A549 treated with dexamethasone at 1 μM for 4 hours (cell line): ENCODE data around the gene KCNH4. TPM values are rescaled to one million over a fixed set of nuclear protein-coding genes. Genes with fewer than 3 reads are reported as not detected.

Experiments
- total RNA-seq: library from RNA; stranded (reverse); fragments of 200-300 nt; extraction: Qiagen RNA extraction; gene quantifications from 5 replicates; pipeline ENCODE4 v1.2.3, GENCODE V29; 2022

The KCNH4 gene
- total RNA-seq = 0.19 to 0.40 TPM (median 0.26 TPM) in 5 replicates

GRCh38 chr17:42180922-42181850 is at the start of gene KCNH4:
Gene KCNH4, minus strand, starts transcription at chr17:42181142. Its CDS starts 197 bp downstream, at chr17:42180945.

GRCh38 chr17:42193969-42194899 is 13.3 kb upstream of the KCNH4 start, which contains the start of gene GHDC:
Gene GHDC, minus strand, starts transcription at chr17:42194494. Its CDS starts 913 bp downstream, at chr17:42193581.

GRCh38 chr17:42184713-42185620 is 4.0 kb upstream of the KCNH4 start, which contains the start of gene HCRT:
Gene HCRT, minus strand, starts transcription at chr17:42185452. Its CDS starts 87 bp downstream, at chr17:42185365.

GRCh38 chr17:42122371-42123303 is 58.3 kb downstream of the KCNH4 start, which contains the start of gene HSPB9:
Gene HSPB9, plus strand, starts transcription at chr17:42122804. Its CDS starts 47 bp downstream, at chr17:42122851.

GRCh38 chr17:42120770-42121769 is 59.9 kb downstream of the KCNH4 start, which contains the start of gene KAT2A:
Gene KAT2A, minus strand, starts transcription at chr17:42121367. Its CDS starts 63 bp downstream, at chr17:42121304.

GRCh38 chr17:42112552-42113176 is 68.3 kb downstream of the KCNH4 start, which contains the start of gene DHX58:
Gene DHX58, minus strand, starts transcription at chr17:42112714. Its CDS starts 822 bp downstream, at chr17:42111892.

Other genes starting within 250 kb of the KCNH4 start
- 55.7 to 71.5 TPM (median 68.8 TPM) in 5 replicates for gene CNP, start 214.3 kb downstream of the KCNH4 start, total RNA-seq
- 107 to 118 TPM (median 113 TPM) in 5 replicates for gene DNAJC7, start 163.7 kb downstream of the KCNH4 start, total RNA-seq
- gene NKIRAS2, start 161.1 kb downstream of the KCNH4 start, total RNA-seq = 43.6 to 49.2 TPM (median 47.0 TPM) in 5 replicates
- 0.45 to 0.97 TPM (median 0.59 TPM) in 5 replicates for gene C17orf113, start 130.5 kb downstream of the KCNH4 start, total RNA-seq
- 0.18 to 0.30 TPM (median 0.29 TPM) in 5 replicates for gene ZNF385C, start 82.7 kb downstream of the KCNH4 start, total RNA-seq
- gene DHX58, start 68.4 kb downstream of the KCNH4 start, total RNA-seq = 0.08 to 0.52 TPM (median 0.30 TPM) in 5 replicates
- 29.1 to 48.8 TPM (median 45.8 TPM) in 5 replicates for gene KAT2A, start 59.8 kb downstream of the KCNH4 start, total RNA-seq
- gene HSPB9, start 58.3 kb downstream of the KCNH4 start, total RNA-seq = not detected in 5 replicates
- gene RAB5C, start 26.2 kb downstream of the KCNH4 start, total RNA-seq = 223 to 283 TPM (median 277 TPM) in 5 replicates
- gene HCRT, start 4.3 kb upstream of the KCNH4 start, total RNA-seq = not detected in 5 replicates
- gene GHDC, start 13.4 kb upstream of the KCNH4 start, total RNA-seq = 14.2 to 20.4 TPM (median 18.9 TPM) in 5 replicates
- gene STAT5B, start 95.2 kb upstream of the KCNH4 start, total RNA-seq = 20.4 to 30.9 TPM (median 28.1 TPM) in 5 replicates
- 6.1 to 9.3 TPM (median 7.0 TPM) in 5 replicates for gene STAT5A, start 107.4 kb upstream of the KCNH4 start, total RNA-seq
- gene STAT3, start 207.3 kb upstream of the KCNH4 start, total RNA-seq = 59.7 to 88.6 TPM (median 82.5 TPM) in 5 replicates
- 352 to 454 TPM (median 429 TPM) in 5 replicates for gene CAVIN1, start 242.1 kb upstream of the KCNH4 start, total RNA-seq